OCI-LY3 (cell line): ENCODE data around the gene MUCL3.

ENCODE experiments used
- H2AFZ ChIP-seq: fragments of 200-600, 300-600 bp; shearing (Covaris generic); 2 replicates; pipeline ENCODE4 v1.6.0; 2014; ENCODE audit warnings: antibody characterized with exemption, low read depth, low read length
- H3K27ac ChIP-seq: fragments of 200-600, 300-600 bp; sonication (generic); 2 replicates; pipeline ENCODE4 v1.5.1; 2014; ENCODE audit warnings: mild to moderate bottlenecking, low read length, moderate library complexity, mixed read lengths
- H3K27me3 ChIP-seq: fragments of 200-600, 300-600 bp; sonication (generic); 2 replicates; pipeline ENCODE4 v1.6.1; 2014; ENCODE audit warnings: low read depth, low read length, mixed read lengths
- H3K36me3 ChIP-seq: fragments of 200-600, 300-600 bp; sonication (generic); replicated peaks from 2 replicates; pipeline ENCODE3; 2014; ENCODE audit warnings: low read depth, low read length, mixed read lengths
- H3K4me1 ChIP-seq: fragments of 300-600, 200-600 bp; sonication (generic); 2 replicates; pipeline ENCODE4 v1.6.1; 2014; ENCODE audit warnings: low read length, mixed read lengths
- H3K4me2 ChIP-seq: fragments of 200-600, 300-600 bp; sonication (generic); 2 replicates; pipeline ENCODE4 v1.6.1; 2014; ENCODE audit warnings: low read length, mixed read lengths
- H3K4me3 ChIP-seq: fragments of 300-600, 200-600 bp; sonication (generic); 2 replicates; pipeline ENCODE4 v1.5.1; 2014; ENCODE audit warnings: antibody characterized with exemption, mild to moderate bottlenecking, low read length, moderate library complexity
- H3K79me2 ChIP-seq: fragments of 300-600, 200-600 bp; shearing (Covaris generic); 2 replicates; pipeline ENCODE4 v1.6.1; 2014; ENCODE audit warnings: mild to moderate bottlenecking, low read length, mixed read lengths
- H3K9ac ChIP-seq: fragments of 300-600, 200-600 bp; shearing (Covaris generic); 2 replicates; pipeline ENCODE4 v1.6.0; 2014; ENCODE audit warnings: mild to moderate bottlenecking, low read length, moderate library complexity
- H3K9me3 ChIP-seq: fragments of 200-600, 300-600 bp; shearing (Covaris generic); 2 replicates; pipeline ENCODE4 v1.6.1; 2014; ENCODE audit warnings: low read length, mixed read lengths; ENCODE audit not compliant: insufficient read depth
- H4K20me1 ChIP-seq: fragments of 200-600, 300-600 bp; sonication (generic); 2 replicates; pipeline ENCODE4 v1.6.1; 2016; ENCODE audit warnings: low read length, mixed read lengths; ENCODE audit not compliant: insufficient read depth
- EZH2phosphoT487 ChIP-seq: fragments of 200-600 bp; shearing (Covaris generic); IDR thresholded peaks from 2 replicates; pipeline ENCODE4 v1.6.1; 2018; ENCODE audit warnings: antibody characterized with exemption, mixed run types, low read depth
- TF ChIP-seq, protein P1 (sequence below): fragments of 200-600, 300-600 bp; sonication (generic); IDR thresholded peaks from 2 replicates; pipeline ENCODE4 v1.5.1; 2014; ENCODE audit warnings: antibody characterized with exemption, low read length, low read depth

Gene MUCL3

DNA sequence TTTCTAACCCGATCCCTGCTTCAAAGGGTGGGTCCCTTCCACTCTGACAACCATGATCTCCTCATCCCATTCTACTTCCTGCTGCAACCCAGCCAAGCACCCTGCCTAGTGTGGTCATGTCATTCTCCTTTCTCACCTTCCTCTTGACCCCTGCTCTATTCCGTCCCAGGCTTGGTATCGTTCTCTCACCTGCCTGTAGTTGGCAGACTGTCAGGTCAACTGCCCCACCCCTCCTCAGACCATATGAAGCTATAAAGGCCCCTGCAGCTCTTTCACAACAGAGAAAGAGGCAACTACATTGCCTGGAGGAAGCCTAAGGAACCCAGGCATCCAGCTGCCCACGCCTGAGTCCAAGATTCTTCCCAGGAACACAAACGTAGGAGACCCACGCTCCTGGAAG lies 42.7 kb downstream of the MUCL3 start, which contains the start of gene MUC21:
Gene MUC21 (plus strand): TSS at position 280 of the 400 bp plus-strand sequence. CDS start 241 bp downstream, outside the sequence.
- H3K9me3 ChIP-seq: no peaks in the 10 kb centered on the region
- H2AFZ ChIP-seq: no peak within 1 kb of the TSS
- no peaks in the 10 kb centered on the region for H4K20me1 ChIP-seq
- H3K36me3 ChIP-seq: no peaks in the 10 kb centered on the region
- no peak for TF ChIP-seq EZH2phosphoT487
- TF ChIP-seq, protein P1, sequence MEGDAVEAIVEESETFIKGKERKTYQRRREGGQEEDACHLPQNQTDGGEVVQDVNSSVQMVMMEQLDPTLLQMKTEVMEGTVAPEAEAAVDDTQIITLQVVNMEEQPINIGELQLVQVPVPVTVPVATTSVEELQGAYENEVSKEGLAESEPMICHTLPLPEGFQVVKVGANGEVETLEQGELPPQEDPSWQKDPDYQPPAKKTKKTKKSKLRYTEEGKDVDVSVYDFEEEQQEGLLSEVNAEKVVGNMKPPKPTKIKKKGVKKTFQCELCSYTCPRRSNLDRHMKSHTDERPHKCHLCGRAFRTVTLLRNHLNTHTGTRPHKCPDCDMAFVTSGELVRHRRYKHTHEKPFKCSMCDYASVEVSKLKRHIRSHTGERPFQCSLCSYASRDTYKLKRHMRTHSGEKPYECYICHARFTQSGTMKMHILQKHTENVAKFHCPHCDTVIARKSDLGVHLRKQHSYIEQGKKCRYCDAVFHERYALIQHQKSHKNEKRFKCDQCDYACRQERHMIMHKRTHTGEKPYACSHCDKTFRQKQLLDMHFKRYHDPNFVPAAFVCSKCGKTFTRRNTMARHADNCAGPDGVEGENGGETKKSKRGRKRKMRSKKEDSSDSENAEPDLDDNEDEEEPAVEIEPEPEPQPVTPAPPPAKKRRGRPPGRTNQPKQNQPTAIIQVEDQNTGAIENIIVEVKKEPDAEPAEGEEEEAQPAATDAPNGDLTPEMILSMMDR: no peak
- H3K4me2 ChIP-seq: no peak within 1 kb of the TSS
- H3K27ac ChIP-seq: no peak within 1 kb of the TSS
- H3K9ac ChIP-seq: no peak within 1 kb of the TSS
- no peaks in the 10 kb centered on the region for H3K79me2 ChIP-seq
- no peaks in the 10 kb centered on the region for H3K4me1 ChIP-seq
- H3K27me3 ChIP-seq: peaks cover 18% of the 10 kb centered on the region
- no peak within 1 kb of the TSS for H3K4me3 ChIP-seq

DNA sequence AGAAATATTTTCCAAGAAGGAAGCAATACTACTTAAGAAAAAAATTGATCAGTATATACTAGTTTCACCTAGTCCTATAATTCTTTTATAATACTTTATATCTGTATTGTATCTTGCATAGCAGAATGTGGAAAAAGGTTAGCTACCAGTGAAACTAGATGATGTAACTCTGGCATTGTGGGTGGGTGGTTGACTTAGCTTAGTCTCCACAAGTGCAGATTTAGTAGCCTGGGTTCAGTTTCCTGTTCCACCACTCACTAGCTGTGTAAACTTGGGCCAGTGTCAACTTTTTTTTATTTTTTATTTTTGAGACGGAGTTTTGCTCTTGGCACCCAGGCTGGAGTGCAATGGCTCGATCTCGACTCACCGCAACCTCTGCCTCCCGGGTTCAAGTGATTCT lies 44.7 kb downstream of the MUCL3 start:
- Histone ChIP-seq H3K4me3 (no peak overlapping the region), H2AFZ (no peak overlapping the region), H3K4me2 (no peak overlapping the region), H3K79me2 (no peaks in the 10 kb centered on the region), H3K36me3 (no peaks in the 10 kb centered on the region), H3K27me3 (peaks cover 10% of the 10 kb centered on the region), H3K27ac (no peak overlapping the region), H3K9ac (no peak overlapping the region), H4K20me1 (no peaks in the 10 kb centered on the region), H3K4me1 (peaks cover 2% of the 10 kb centered on the region; the same call in 1 of the 2 replicates), H3K9me3 (no peaks in the 10 kb centered on the region)
- TF ChIP-seq, protein P1: no peak
- TF ChIP-seq EZH2phosphoT487: no peak

DNA sequence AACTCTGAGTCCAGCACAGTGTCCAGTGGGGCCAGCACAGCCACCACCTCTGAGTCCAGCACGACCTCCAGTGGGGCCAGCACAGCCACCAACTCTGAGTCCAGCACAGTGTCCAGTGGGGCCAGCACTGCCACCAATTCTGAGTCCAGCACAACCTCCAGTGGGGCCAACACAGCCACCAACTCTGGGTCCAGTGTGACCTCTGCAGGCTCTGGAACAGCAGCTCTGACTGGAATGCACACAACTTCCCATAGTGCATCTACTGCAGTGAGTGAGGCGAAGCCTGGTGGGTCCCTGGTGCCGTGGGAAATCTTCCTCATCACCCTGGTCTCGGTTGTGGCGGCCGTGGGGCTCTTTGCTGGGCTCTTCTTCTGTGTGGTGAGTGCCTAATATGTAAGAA lies 46.5 kb downstream of the MUCL3 start:
- Histone ChIP-seq H4K20me1 (no peaks in the 10 kb centered on the region), H3K79me2 (no peaks in the 10 kb centered on the region), H3K27ac (no peak overlapping the region), H2AFZ (no peak overlapping the region), H3K36me3 (no peaks in the 10 kb centered on the region), H3K4me3 (no peak overlapping the region), H3K4me2 (no peak overlapping the region), H3K27me3 (peaks cover 10% of the 10 kb centered on the region), H3K9ac (no peak overlapping the region), H3K9me3 (no peaks in the 10 kb centered on the region), H3K4me1 (peaks cover 2% of the 10 kb centered on the region; the same call in 1 of the 2 replicates)
- TF ChIP-seq, protein P1: no peak
- no peak for TF ChIP-seq EZH2phosphoT487

DNA sequence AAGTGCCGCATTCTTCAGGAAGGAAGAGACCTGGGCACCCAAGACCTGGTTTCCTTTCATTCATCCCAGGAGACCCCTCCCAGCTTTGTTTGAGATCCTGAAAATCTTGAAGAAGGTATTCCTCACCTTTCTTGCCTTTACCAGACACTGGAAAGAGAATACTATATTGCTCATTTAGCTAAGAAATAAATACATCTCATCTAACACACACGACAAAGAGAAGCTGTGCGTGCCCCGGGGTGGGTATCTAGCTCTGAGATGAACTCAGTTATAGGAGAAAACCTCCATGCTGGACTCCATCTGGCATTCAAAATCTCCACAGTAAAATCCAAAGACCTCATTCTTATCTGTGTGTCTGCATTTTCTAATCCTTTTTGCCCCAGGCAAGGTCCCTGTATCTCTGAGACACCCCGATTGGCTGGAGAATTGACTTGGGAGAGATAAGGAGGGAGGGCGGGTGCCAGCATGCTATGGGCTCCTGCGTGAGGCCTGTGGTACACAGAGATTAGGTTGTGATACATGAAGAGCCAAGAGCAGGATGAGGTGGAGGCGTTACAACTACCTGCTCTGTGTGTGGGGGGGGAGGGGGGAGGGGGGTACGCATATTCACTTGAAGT lies 47.5 kb downstream of the MUCL3 start:
- Histone ChIP-seq H3K9ac (no peak overlapping the region), H3K4me3 (no peak overlapping the region), H3K36me3 (no peaks in the 10 kb centered on the region), H3K79me2 (no peaks in the 10 kb centered on the region), H3K27me3 (peaks cover 6% of the 10 kb centered on the region; the same call in 1 of the 2 replicates), H3K4me2 (no peak overlapping the region), H3K4me1 (peaks cover 2% of the 10 kb centered on the region; the same call in 1 of the 2 replicates), H4K20me1 (no peaks in the 10 kb centered on the region), H2AFZ (no peak overlapping the region), H3K27ac (no peak overlapping the region), H3K9me3 (no peaks in the 10 kb centered on the region)
- no peak for TF ChIP-seq EZH2phosphoT487
- TF ChIP-seq, protein P1: no peak
